HEK293 (cell line): ENCODE measurements around the gene CCDC77.

Source experiments
- HOXC10 ChIP-seq: sonication (generic); formaldehyde crosslinking; IDR thresholded peaks from 2 replicates; pipeline ENCODE4 v1.8.1; 2023; ENCODE audit warnings: mild to moderate bottlenecking, missing genetic modification reagents
- IKZF3 ChIP-seq: fragments of 450-650 bp; IDR thresholded peaks from 2 replicates; pipeline ENCODE4 v1.5.0; 2018; ENCODE audit warnings: missing biosample characterization, mild to moderate bottlenecking, missing genetic modification characterization, moderate library complexity
- KLF7 ChIP-seq: fragments of 450-650 bp; formaldehyde crosslinking; IDR thresholded peaks from 2 replicates; pipeline ENCODE4 v1.5.1; 2016; ENCODE audit warnings: missing biosample characterization, missing genetic modification characterization, borderline replicate concordance
- PRDM1 ChIP-seq: fragments of 450-650 bp; formaldehyde crosslinking; IDR thresholded peaks from 2 replicates; pipeline ENCODE4; 2016; ENCODE audit warnings: missing biosample characterization, missing genetic modification characterization
- ZNF140 ChIP-seq: fragments of 450-650 bp; formaldehyde crosslinking; IDR thresholded peaks from 2 replicates; pipeline ENCODE4 v1.5.1; 2016; ENCODE audit warnings: missing biosample characterization, missing genetic modification characterization
- ZNF302 ChIP-seq: fragments of 450-650 bp; formaldehyde crosslinking; IDR thresholded peaks from 2 replicates; pipeline ENCODE4 v1.5.1; 2016; ENCODE audit warnings: missing biosample characterization, missing genetic modification characterization, low read depth
- ZNF311 ChIP-seq: fragments of 450-650 bp; formaldehyde crosslinking; IDR thresholded peaks from 2 replicates; pipeline ENCODE4 v1.5.1; 2017; ENCODE audit warnings: missing biosample characterization, missing genetic modification characterization, borderline replicate concordance
- ZNF350 ChIP-seq: fragments of 450-650 bp; formaldehyde crosslinking; IDR thresholded peaks from 2 replicates; pipeline ENCODE4 v1.5.0; 2017; ENCODE audit warnings: missing biosample characterization, mild to moderate bottlenecking, missing genetic modification characterization
- ZNF549 ChIP-seq: fragments of 450-650 bp; IDR thresholded peaks from 2 replicates; pipeline ENCODE4 v1.5.1; 2018; ENCODE audit warnings: missing biosample characterization, missing genetic modification characterization, mild to moderate bottlenecking, inconsistent platforms, moderate library complexity
- ZNF768 ChIP-seq: fragments of 450-650 bp; formaldehyde crosslinking; IDR thresholded peaks from 2 replicates; pipeline ENCODE4 v1.5.1; 2018; ENCODE audit warnings: missing biosample characterization, mild to moderate bottlenecking, missing genetic modification characterization
- ZNF776 ChIP-seq: fragments of 450-650 bp; formaldehyde crosslinking; IDR thresholded peaks from 2 replicates; pipeline ENCODE4 v1.5.0; 2017; ENCODE audit warnings: missing biosample characterization, missing genetic modification characterization, borderline replicate concordance
- TF ChIP-seq, protein P1 (sequence below): fragments of 450-650 bp; formaldehyde crosslinking; IDR thresholded peaks from 2 replicates; pipeline ENCODE4 v1.5.1; 2016; ENCODE audit warnings: missing biosample characterization, missing genetic modification characterization, borderline replicate concordance
- TF ChIP-seq, protein P2 (sequence below): fragments of 450-650 bp; formaldehyde crosslinking; IDR thresholded peaks from 2 replicates; pipeline ENCODE4 v1.5.1; 2017; ENCODE audit warnings: missing biosample characterization, missing genetic modification characterization
- TF ChIP-seq, protein P3 (sequence below): fragments of 450-650 bp; formaldehyde crosslinking; IDR thresholded peaks from 2 replicates; pipeline ENCODE4 v1.5.1; 2016; ENCODE audit warnings: missing biosample characterization, missing genetic modification characterization
- TF ChIP-seq, protein P4 (sequence below): fragments of 450-650 bp; formaldehyde crosslinking; IDR thresholded peaks from 2 replicates; pipeline ENCODE4 v1.5.1; 2016; ENCODE audit warnings: missing biosample characterization, missing genetic modification characterization
- TF ChIP-seq, protein P5 (sequence below): fragments of 450-650 bp; formaldehyde crosslinking; IDR thresholded peaks from 2 replicates; pipeline ENCODE4 v1.5.1; 2016; ENCODE audit warnings: missing biosample characterization, missing genetic modification characterization
- TF ChIP-seq, protein P6 (sequence below): fragments of 450-650 bp; formaldehyde crosslinking; IDR thresholded peaks from 2 replicates; pipeline ENCODE4 v1.5.1; 2016; ENCODE audit warnings: missing biosample characterization, missing genetic modification characterization, low read depth

Gene CCDC77

DNA sequence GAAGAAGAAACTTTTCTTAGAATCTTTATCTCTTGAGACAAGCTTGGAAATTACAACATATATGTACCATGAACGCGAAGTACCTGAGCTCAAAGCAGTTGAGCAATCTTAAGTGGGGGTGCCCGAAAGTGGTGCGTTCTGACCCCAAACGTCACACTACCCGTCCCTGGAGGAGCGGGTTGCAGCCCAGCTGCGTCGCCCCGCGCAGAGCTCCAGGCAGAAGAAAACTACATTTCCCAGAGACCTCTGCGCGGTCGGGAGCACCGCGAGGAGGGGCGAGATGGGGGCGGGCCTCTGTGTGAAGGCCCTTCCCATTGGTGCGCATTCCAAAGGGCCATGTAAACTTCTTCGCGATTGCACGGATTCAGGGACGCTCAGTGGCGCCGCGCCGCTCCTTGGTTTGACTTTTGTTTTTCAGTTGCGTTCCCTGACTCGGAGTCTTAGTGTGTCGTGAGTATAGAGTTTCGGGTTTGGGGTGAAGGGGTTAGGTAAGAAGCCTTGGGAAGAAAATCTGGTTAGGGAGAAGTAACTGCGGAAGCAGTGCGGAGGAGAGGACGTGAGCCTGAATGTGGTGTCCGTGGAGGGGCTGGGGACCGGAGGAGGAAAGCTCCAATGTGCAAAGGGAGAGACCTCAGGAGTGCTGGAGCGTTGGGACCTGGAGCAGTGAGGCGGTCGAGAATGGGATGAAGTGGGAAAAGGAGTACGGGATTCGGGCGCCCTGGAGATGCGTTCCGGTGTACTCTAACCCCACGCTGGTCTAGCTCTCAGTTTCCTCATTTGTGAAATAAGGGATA, at the start of gene CCDC77 (continued):
- TF ChIP-seq, protein P1, sequence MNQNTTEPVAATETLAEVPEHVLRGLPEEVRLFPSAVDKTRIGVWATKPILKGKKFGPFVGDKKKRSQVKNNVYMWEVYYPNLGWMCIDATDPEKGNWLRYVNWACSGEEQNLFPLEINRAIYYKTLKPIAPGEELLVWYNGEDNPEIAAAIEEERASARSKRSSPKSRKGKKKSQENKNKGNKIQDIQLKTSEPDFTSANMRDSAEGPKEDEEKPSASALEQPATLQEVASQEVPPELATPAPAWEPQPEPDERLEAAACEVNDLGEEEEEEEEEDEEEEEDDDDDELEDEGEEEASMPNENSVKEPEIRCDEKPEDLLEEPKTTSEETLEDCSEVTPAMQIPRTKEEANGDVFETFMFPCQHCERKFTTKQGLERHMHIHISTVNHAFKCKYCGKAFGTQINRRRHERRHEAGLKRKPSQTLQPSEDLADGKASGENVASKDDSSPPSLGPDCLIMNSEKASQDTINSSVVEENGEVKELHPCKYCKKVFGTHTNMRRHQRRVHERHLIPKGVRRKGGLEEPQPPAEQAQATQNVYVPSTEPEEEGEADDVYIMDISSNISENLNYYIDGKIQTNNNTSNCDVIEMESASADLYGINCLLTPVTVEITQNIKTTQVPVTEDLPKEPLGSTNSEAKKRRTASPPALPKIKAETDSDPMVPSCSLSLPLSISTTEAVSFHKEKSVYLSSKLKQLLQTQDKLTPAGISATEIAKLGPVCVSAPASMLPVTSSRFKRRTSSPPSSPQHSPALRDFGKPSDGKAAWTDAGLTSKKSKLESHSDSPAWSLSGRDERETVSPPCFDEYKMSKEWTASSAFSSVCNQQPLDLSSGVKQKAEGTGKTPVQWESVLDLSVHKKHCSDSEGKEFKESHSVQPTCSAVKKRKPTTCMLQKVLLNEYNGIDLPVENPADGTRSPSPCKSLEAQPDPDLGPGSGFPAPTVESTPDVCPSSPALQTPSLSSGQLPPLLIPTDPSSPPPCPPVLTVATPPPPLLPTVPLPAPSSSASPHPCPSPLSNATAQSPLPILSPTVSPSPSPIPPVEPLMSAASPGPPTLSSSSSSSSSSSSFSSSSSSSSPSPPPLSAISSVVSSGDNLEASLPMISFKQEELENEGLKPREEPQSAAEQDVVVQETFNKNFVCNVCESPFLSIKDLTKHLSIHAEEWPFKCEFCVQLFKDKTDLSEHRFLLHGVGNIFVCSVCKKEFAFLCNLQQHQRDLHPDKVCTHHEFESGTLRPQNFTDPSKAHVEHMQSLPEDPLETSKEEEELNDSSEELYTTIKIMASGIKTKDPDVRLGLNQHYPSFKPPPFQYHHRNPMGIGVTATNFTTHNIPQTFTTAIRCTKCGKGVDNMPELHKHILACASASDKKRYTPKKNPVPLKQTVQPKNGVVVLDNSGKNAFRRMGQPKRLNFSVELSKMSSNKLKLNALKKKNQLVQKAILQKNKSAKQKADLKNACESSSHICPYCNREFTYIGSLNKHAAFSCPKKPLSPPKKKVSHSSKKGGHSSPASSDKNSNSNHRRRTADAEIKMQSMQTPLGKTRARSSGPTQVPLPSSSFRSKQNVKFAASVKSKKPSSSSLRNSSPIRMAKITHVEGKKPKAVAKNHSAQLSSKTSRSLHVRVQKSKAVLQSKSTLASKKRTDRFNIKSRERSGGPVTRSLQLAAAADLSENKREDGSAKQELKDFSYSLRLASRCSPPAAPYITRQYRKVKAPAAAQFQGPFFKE (tag by site-specific recombination) = peak; percentile 95; the same call in 1 of the 2 replicates
- no peak for TF ChIP-seq ZNF302
- no peak for TF ChIP-seq ZNF549 (tag by site-specific recombination)
- TF ChIP-seq, protein P2, sequence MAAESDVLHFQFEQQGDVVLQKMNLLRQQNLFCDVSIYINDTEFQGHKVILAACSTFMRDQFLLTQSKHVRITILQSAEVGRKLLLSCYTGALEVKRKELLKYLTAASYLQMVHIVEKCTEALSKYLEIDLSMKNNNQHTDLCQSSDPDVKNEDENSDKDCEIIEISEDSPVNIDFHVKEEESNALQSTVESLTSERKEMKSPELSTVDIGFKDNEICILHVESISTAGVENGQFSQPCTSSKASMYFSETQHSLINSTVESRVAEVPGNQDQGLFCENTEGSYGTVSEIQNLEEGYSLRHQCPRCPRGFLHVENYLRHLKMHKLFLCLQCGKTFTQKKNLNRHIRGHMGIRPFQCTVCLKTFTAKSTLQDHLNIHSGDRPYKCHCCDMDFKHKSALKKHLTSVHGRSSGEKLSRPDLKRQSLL = peak; percentile 94
- TF ChIP-seq, protein P3, sequence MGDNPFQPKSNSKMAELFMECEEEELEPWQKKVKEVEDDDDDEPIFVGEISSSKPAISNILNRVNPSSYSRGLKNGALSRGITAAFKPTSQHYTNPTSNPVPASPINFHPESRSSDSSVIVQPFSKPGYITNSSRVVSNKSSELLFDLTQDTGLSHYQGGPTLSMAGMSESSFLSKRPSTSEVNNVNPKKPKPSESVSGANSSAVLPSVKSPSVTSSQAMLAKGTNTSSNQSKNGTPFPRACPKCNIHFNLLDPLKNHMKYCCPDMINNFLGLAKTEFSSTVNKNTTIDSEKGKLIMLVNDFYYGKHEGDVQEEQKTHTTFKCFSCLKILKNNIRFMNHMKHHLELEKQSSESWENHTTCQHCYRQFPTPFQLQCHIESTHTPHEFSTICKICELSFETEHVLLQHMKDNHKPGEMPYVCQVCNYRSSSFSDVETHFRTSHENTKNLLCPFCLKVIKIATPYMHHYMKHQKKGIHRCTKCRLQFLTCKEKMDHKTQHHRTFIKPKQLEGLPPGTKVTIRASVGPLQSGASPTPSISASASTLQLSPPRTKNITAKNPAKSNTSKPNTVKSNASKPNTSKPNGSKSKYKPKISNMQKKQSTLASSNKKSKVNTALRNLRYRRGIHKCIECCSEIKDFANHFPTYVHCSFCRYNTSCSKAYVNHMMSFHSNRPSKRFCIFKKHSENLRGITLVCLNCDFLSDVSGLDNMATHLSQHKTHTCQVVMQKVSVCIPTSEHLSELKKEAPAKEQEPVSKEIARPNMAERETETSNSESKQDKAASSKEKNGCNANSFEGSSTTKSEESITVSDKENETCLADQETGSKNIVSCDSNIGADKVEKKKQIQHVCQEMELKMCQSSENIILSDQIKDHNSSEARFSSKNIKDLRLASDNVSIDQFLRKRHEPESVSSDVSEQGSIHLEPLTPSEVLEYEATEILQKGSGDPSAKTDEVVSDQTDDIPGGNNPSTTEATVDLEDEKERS (tag by site-specific recombination) = no peak
- TF ChIP-seq, protein P4, sequence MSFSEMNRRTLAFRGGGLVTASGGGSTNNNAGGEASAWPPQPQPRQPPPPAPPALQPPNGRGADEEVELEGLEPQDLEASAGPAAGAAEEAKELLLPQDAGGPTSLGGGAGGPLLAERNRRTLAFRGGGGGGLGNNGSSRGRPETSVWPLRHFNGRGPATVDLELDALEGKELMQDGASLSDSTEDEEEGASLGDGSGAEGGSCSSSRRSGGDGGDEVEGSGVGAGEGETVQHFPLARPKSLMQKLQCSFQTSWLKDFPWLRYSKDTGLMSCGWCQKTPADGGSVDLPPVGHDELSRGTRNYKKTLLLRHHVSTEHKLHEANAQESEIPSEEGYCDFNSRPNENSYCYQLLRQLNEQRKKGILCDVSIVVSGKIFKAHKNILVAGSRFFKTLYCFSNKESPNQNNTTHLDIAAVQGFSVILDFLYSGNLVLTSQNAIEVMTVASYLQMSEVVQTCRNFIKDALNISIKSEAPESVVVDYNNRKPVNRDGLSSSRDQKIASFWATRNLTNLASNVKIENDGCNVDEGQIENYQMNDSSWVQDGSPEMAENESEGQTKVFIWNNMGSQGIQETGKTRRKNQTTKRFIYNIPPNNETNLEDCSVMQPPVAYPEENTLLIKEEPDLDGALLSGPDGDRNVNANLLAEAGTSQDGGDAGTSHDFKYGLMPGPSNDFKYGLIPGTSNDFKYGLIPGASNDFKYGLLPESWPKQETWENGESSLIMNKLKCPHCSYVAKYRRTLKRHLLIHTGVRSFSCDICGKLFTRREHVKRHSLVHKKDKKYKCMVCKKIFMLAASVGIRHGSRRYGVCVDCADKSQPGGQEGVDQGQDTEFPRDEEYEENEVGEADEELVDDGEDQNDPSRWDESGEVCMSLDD (tag by site-specific recombination) = 0 out of 2 replicates have a peak, but pooled peaks have one; percentile 32
- TF ChIP-seq, protein P5, sequence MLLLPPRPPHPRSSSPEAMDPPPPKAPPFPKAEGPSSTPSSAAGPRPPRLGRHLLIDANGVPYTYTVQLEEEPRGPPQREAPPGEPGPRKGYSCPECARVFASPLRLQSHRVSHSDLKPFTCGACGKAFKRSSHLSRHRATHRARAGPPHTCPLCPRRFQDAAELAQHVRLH (tag by site-specific recombination) = no peak
- TF ChIP-seq KLF7 (tag by site-specific recombination) = 0 out of 2 replicates have a peak, but pooled peaks have one; percentile 14
- peak; percentile 88 for TF ChIP-seq IKZF3 (tag by site-specific recombination)
- TF ChIP-seq ZNF311 (tag by site-specific recombination) = no peak
- no peak for TF ChIP-seq ZNF140 (tag by site-specific recombination)
- TF ChIP-seq ZNF350 (tag by site-specific recombination) = no peak
- TF ChIP-seq HOXC10 (CRISPR knock-in tag) = no peak
- TF ChIP-seq PRDM1 (tag by site-specific recombination) = peak; percentile 80
- TF ChIP-seq ZNF768 (tag by site-specific recombination) = no peak
- no peak for TF ChIP-seq ZNF776 (tag by site-specific recombination)
- TF ChIP-seq, protein P6, sequence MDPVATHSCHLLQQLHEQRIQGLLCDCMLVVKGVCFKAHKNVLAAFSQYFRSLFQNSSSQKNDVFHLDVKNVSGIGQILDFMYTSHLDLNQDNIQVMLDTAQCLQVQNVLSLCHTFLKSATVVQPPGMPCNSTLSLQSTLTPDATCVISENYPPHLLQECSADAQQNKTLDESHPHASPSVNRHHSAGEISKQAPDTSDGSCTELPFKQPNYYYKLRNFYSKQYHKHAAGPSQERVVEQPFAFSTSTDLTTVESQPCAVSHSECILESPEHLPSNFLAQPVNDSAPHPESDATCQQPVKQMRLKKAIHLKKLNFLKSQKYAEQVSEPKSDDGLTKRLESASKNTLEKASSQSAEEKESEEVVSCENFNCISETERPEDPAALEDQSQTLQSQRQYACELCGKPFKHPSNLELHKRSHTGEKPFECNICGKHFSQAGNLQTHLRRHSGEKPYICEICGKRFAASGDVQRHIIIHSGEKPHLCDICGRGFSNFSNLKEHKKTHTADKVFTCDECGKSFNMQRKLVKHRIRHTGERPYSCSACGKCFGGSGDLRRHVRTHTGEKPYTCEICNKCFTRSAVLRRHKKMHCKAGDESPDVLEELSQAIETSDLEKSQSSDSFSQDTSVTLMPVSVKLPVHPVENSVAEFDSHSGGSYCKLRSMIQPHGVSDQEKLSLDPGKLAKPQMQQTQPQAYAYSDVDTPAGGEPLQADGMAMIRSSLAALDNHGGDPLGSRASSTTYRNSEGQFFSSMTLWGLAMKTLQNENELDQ (tag by site-specific recombination) = no peak
